HG03159 (cell line): ENCODE measurements around the gene ATP12A.
"Not testable (repeated sequence)": the region's sequence is repeated elsewhere in the genome, so short reads cannot be mapped to it uniquely, and the experiment has no call there.

Source experiments
- ATAC-seq: cut with Tn5 transposase; IDR thresholded peaks from one replicate; pipeline ENCODE4 v1.9.1; 2021; ENCODE audit warnings: mild to moderate bottlenecking, moderate library complexity; ENCODE audit not compliant: unreplicated experiment

ATP12A gene

GRCh38 chr13:24724714-24725113 lies 44.5 kb downstream of the ATP12A start:
- ATAC-seq, result no peak

GRCh38 chr13:24725379-24725778 lies 45.2 kb downstream of the ATP12A start:
- no peak for ATAC-seq

- ATAC-seq, result peak; percentile 95
These were observed 47.8 kb downstream of the ATP12A start for GRCh38 chr13:24727731-24728601.

- not testable (repeated sequence) for ATAC-seq
These were observed 50.8 kb downstream of the ATP12A start for GRCh38 chr13:24730873-24731567.

GRCh38 chr13:24734950-24735349 lies 54.7 kb downstream of the ATP12A start:
- no peak for ATAC-seq

GRCh38 chr13:24737042-24737441 lies 56.8 kb downstream of the ATP12A start:
- ATAC-seq, result no peak

- no peak for ATAC-seq
These were observed 58.2 kb downstream of the ATP12A start for GRCh38 chr13:24738366-24738847.

- ATAC-seq, result no peak
These were observed 60.0 kb downstream of the ATP12A start for GRCh38 chr13:24740014-24740890.

- no peak for ATAC-seq
These were observed 60.9 kb downstream of the ATP12A start for GRCh38 chr13:24741016-24741662.

- ATAC-seq, result no peak
These were observed 61.6 kb downstream of the ATP12A start for GRCh38 chr13:24741791-24742190.

GRCh38 chr13:24742294-24742693 lies 62.1 kb downstream of the ATP12A start:
- no peak for ATAC-seq

- ATAC-seq, result no peak
These were observed 62.8 kb downstream of the ATP12A start for GRCh38 chr13:24742977-24743376.

- no peak for ATAC-seq
These were observed 64.0 kb downstream of the ATP12A start for GRCh38 chr13:24744247-24744646.

GRCh38 chr13:24745516-24745860 lies 65.3 kb downstream of the ATP12A start:
- ATAC-seq, result no peak

GRCh38 chr13:24745861-24746617 lies 65.8 kb downstream of the ATP12A start:
- no peak for ATAC-seq

- no peak for ATAC-seq
These were observed 66.5 kb downstream of the ATP12A start for GRCh38 chr13:24746618-24747247.

GRCh38 chr13:24747248-24748060 lies 67.2 kb downstream of the ATP12A start:
- ATAC-seq, result no peak

GRCh38 chr13:24748061-24748400 lies 67.8 kb downstream of the ATP12A start:
- ATAC-seq, result no peak

- ATAC-seq, result no peak
These were observed 79.0 kb downstream of the ATP12A start for GRCh38 chr13:24759197-24759596.
